ENCODE results near the gene LBHD2. TPM values are rescaled to one million over a fixed set of nuclear protein-coding genes. Genes with fewer than 3 reads are reported as not detected.
A peak's percentile ranks its signal among the peaks of the same experiment; 100 is the strongest.

Gene LBHD2
- total and polyA plus RNA-seq, 9 donors = 0.47 TPM; not detected in 8

DNA sequence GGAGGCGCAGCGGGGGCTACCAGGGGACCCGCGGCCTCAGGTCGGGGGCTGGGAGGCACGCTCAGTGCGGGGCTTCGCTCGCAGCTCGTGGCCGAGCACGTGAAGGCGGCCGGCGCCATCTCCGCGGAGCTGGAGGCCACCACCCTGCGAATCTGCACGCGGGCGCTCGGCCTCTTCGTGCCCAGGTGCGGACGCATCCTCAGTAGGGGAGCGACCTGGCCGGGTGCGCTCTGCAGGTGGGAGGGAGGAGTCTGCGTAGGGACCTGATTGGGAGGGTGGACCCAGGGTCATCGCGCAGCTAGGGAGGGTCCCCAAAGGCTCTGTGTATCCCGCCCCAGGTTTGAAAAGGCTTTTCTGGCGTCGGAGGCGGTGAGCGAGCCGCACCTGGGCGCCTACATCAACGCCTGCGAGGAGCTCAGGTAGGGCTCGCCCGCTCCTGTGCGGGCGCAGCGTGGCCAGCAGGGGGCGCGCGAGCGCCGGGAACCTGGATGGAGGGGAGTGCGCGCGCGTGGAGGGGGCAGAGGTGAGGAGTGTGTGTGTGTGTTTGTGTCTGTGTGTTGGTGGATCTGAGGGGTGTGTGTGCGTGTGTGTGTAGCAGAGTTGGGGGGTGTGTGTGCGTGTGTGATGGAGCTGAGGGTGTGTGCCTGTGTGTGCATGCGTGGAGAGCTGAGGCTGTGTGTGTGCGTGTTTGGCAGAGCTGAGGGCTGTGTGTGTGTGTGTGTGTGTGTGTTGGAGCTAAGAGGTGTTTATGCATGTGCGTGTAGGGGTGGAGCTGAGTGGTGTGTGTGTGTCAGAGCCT lies 20.8 kb downstream of the LBHD2 start:
- H3K4me1 ChIP-seq (ENCODE audit: insufficient read depth) = peaks cover 9% of the 10 kb centered on the region
- no peak overlapping the region for H3K27ac ChIP-seq
- no peaks in the 10 kb centered on the region for H3K36me3 ChIP-seq
- TF ChIP-seq, protein P1, sequence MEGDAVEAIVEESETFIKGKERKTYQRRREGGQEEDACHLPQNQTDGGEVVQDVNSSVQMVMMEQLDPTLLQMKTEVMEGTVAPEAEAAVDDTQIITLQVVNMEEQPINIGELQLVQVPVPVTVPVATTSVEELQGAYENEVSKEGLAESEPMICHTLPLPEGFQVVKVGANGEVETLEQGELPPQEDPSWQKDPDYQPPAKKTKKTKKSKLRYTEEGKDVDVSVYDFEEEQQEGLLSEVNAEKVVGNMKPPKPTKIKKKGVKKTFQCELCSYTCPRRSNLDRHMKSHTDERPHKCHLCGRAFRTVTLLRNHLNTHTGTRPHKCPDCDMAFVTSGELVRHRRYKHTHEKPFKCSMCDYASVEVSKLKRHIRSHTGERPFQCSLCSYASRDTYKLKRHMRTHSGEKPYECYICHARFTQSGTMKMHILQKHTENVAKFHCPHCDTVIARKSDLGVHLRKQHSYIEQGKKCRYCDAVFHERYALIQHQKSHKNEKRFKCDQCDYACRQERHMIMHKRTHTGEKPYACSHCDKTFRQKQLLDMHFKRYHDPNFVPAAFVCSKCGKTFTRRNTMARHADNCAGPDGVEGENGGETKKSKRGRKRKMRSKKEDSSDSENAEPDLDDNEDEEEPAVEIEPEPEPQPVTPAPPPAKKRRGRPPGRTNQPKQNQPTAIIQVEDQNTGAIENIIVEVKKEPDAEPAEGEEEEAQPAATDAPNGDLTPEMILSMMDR (IDR thresholded peaks at IDR 0.05) = peak; percentile 92 to 98 (median 97)
- TF ChIP-seq EP300 (IDR thresholded peaks at IDR 0.05) = no peak
- no peak overlapping the region for H3K4me3 ChIP-seq
- intact Hi-C loops (cut with DNase I) = loop anchor here (2.0 to 5.0 kb wide), 5 partner anchors 82 to 187 kb away; no protein-coding TSS in a partner anchor
- H3K27me3 ChIP-seq = no peaks in the 10 kb centered on the region
- DNase-seq = peak; percentile 67 to 84 (median 82)
- 3 to 5% (median 4%) methylated on average over 46 to 59 of the region's 59 CpGs for WGBS, 3 donors
- no peaks in the 10 kb centered on the region for H3K9me3 ChIP-seq

DNA sequence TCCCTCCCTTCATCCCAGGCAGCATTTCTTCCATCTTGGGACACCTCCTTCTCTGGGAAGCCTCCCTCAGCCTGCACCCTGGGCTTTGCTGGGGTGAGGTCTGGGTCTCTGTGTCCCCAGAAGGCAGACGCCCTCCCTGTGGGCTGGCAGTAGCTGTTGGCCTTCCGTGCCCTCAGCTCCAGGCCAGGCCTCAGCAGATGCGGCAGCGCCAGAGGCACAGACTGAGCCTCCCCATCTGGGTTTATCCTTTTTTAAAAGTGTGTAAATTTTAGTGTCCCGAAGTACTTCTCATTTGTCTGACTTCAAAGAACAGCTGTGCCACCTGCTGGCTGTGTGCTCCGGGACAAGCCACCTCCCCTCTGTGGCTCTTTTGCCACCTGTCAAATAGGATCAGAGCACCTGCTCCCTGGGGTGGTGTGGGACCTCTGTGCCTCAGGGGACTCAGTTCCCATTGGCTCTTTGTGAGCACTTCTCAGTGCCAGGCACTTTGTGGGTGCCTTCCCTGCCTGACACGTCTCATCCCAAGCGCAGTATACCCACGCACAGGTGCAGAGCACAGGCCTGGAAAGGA lies 21.7 kb downstream of the LBHD2 start:
- 82 to 86% (median 82%) methylated on average over 9 of the region's 9 CpGs for WGBS, 3 donors
- intact Hi-C loops (cut with DNase I) = loop anchor here (2.0 to 5.0 kb wide), 6 partner anchors 79 to 187 kb away; no protein-coding TSS in a partner anchor
- TF ChIP-seq, protein P1 (IDR thresholded peaks at IDR 0.05) = no peak
- no peak for TF ChIP-seq EP300 (IDR thresholded peaks at IDR 0.05)
- TF ChIP-seq POLR2A (IDR thresholded peaks at IDR 0.05) = no peak
- Histone ChIP-seq H3K4me3 (no peak overlapping the region), H3K27me3 (no peaks in the 10 kb centered on the region), H3K36me3 (no peaks in the 10 kb centered on the region), H3K4me1 (ENCODE audit: insufficient read depth) (peaks cover 16% of the 10 kb centered on the region), H3K9me3 (no peaks in the 10 kb centered on the region), H3K27ac (no peak overlapping the region)
- no peak for DNase-seq

- intact Hi-C loops (cut with DNase I) = loop anchor here in 3 of 4 donors (2.0 to 5.0 kb wide), 3 partner anchors 77 to 185 kb away; no protein-coding TSS in a partner anchor
- no peaks in the 10 kb centered on the region for H3K27me3 ChIP-seq
- peaks cover 20% of the 10 kb centered on the region for H3K4me1 ChIP-seq (ENCODE audit: insufficient read depth)
- H3K36me3 ChIP-seq = no peaks in the 10 kb centered on the region
- TF ChIP-seq EP300 (IDR thresholded peaks at IDR 0.05) (no peak), POLR2A (IDR thresholded peaks at IDR 0.05) (no peak)
- TF ChIP-seq, protein P1 (IDR thresholded peaks at IDR 0.05) = no peak
- WGBS, 3 donors = 95 to 98% (median 95%) methylated on average over 16 to 23 of the region's 23 CpGs
- no peak for DNase-seq
- H3K27ac ChIP-seq = no peak overlapping the region
- H3K4me3 ChIP-seq = no peak overlapping the region
- no peaks in the 10 kb centered on the region for H3K9me3 ChIP-seq
These were observed 23.4 kb downstream of the LBHD2 start for GRCh38 chr14:103107455-103107854.

- Histone ChIP-seq H3K36me3 (no peaks in the 10 kb centered on the region), H3K27me3 (no peaks in the 10 kb centered on the region), H3K9me3 (no peaks in the 10 kb centered on the region), H3K4me1 (ENCODE audit: insufficient read depth) (peaks cover 20% of the 10 kb centered on the region), H3K4me3 (no peak overlapping the region), H3K27ac (no peak overlapping the region)
- no peak for DNase-seq
- intact Hi-C loops (cut with DNase I) = loop anchor here in 3 of 4 donors (2.0 to 5.0 kb wide), 4 partner anchors 77 to 187 kb away; no protein-coding TSS in a partner anchor
- WGBS, 3 donors = 90 to 93% (median 91%) methylated on average over 27 to 28 of the region's 28 CpGs
- TF ChIP-seq POLR2A (IDR thresholded peaks at IDR 0.05) = no peak
- TF ChIP-seq EP300 (IDR thresholded peaks at IDR 0.05) = no peak
- TF ChIP-seq, protein P1 (IDR thresholded peaks at IDR 0.05) = no peak
These were observed 24.1 kb downstream of the LBHD2 start for GRCh38 chr14:103107941-103108748.
